GM15510 (cell line): ENCODE results near the gene NR1H2.

Experiments used
- POLR2A ChIP-seq: IDR thresholded peaks from 3 replicates; pipeline ENCODE4 v1.6.1; 2011; ENCODE audit warnings: borderline replicate concordance; ENCODE audit not compliant: insufficient read length; ENCODE audit errors: extremely low read depth

The NR1H2 gene

DNA sequence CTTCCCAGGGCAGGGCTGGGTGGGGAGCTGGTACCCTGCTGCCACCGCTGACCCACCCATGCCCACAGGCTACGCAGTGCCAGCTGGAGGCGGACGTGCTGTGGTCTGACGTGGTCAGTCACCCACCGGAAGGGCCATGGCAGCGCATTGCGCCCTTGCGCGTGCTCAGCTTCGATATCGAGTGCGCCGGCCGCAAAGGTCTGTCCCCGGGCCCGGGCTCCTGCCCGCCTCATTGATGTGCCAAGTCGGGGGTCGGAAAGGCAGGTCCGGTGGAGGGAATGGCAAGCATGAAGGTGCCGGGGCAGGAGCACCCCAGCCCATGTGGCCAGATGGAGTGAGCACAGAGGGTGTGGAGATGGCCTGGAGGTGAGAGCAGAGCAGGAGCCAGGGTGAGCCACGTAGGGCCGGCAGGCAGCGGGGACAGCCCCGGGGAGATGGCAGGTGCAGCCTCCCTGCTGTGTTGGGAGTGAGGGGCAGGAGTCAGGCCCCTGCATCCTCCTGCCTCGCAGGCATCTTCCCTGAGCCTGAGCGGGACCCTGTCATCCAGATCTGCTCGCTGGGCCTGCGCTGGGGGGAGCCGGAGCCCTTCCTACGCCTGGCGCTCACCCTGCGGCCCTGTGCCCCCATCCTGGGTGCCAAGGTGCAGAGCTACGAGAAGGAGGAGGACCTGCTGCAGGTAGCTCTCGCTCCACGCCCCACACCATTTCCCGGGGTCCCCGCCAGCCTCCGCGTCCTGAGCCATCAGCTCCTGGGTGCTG, 26.5 kb downstream of the NR1H2 start:
- TF ChIP-seq POLR2A: no peak

DNA sequence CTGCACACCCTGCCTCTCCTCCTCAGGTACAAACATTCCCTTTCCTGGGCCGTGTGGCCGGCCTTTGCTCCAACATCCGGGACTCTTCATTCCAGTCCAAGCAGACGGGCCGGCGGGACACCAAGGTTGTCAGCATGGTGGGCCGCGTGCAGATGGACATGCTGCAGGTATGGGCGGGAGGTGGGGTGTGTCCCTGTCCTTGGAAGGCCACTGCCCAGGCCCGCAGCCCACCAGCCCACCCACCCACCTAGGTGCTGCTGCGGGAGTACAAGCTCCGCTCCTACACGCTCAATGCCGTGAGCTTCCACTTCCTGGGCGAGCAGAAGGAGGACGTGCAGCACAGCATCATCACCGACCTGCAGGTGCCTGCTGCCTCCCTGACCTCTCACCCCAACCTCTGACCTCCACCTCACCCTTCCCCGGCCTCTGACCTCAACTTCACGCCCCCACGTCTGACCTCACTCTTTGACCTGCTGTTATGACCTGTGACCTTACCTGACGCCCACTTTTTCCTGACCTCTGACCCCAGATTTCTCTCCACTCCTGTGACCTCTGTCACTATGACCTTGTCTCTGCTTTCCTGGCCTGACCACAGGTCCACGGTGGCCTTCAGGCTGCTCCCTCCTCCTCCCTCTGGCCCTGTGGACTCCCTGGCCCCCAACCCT, 30.0 kb downstream of the NR1H2 start:
- no peak for TF ChIP-seq POLR2A

DNA sequence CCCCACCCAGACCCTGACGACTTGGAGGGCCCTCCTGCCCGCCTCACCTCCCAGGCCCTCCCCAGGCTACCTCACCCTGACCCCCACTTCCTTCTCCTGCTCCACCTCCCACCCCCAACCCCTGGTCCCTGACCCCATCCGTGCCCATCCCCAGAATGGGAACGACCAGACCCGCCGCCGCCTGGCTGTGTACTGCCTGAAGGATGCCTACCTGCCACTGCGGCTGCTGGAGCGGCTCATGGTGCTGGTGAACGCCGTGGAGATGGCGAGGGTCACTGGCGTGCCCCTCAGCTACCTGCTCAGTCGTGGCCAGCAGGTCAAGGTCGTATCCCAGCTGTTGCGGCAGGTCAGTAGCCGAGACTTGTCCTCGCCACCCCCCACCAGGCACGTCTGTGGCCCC, 30.6 kb downstream of the NR1H2 start:
- no peak for TF ChIP-seq POLR2A

DNA sequence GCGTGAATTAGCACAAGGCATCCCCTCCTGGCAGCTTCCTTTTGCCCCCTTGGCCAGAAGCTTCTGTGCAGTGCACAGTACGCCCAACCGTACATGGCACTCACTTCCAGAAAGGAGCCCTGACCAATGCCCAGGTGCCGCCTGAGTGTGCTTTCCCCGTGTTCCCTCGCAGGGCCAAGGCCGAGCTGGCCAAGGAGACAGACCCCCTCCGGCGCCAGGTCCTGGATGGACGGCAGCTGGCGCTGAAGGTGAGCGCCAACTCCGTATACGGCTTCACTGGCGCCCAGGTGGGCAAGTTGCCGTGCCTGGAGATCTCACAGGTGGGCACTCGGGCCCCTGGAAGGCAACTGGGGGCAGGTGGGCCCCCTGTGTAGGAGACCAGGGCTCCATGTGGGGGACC, 33.1 kb downstream of the NR1H2 start:
- TF ChIP-seq POLR2A: no peak

DNA sequence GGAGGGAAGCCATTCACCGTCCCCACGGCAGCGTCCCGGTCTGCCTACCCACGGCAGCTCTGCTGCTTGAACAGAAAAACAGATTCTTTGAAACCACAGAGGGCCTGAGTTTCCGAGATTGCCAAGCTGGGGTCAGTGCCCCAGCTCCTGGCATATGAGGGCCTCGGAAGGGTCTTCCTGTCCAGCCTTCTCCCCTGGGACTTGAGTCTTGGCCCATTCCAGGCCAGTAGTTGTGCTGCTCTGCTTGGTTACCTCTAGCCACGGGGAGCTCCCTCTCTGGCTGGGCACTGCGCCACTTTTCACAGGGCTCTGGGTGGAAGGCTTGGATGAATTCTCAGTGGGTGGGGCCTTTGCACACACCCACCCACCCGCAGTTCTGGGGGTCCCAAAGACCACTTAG, 33.9 kb downstream of the NR1H2 start:
- no peak for TF ChIP-seq POLR2A

DNA sequence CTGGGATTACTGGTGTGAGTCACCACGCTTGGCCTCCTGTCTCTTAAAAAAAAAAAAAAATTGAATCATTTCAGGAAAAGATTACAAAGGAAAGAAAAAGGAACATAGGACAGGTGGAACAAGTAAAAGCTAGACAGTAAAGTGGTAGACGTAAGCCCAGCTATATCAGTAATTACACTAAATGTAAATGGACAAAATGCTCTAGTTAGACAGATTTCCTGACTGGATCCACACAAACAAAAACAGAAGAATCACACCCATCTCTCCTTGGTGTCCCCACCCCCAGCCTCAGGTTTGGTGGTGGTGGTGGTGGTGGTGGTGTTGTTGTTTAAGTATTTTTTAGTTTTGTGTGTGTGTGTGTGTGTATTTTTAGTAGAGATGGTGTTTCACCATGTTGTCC, 36.2 kb downstream of the NR1H2 start:
- no peak for TF ChIP-seq POLR2A

DNA sequence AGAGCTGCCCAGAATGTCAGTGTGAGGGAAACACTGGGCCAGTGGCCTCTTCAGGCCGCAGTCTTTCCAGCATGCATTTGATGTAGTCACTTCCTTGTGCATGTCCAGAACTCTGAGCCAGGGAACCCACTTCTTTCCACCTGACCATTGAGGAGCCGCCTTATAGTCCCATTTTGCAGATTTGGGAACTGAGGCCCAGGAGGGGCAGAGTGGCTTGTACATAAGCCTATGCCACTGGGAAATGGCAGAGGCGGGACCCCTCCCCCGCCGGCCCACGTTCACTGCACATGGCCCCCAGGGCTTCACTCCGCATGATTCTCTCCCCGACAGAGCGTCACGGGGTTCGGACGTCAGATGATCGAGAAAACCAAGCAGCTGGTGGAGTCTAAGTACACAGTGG, 36.8 kb downstream of the NR1H2 start:
- TF ChIP-seq POLR2A: no peak

DNA sequence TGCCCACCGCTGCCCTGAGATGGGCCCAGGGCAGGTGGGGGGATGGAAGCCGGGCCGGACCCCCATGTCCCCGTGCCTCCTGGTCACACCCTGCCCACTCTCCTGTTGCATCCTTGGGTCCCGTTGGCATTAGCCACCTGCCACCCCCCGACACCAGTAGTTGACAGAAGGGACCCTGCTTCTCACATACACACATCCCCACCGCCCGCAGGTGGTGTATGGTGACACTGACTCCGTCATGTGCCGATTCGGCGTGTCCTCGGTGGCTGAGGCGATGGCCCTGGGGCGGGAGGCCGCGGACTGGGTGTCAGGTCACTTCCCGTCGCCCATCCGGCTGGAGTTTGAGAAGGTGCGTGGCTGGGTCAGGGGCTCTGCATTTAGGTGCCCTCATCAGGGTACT, 37.3 kb downstream of the NR1H2 start:
- no peak for TF ChIP-seq POLR2A

DNA sequence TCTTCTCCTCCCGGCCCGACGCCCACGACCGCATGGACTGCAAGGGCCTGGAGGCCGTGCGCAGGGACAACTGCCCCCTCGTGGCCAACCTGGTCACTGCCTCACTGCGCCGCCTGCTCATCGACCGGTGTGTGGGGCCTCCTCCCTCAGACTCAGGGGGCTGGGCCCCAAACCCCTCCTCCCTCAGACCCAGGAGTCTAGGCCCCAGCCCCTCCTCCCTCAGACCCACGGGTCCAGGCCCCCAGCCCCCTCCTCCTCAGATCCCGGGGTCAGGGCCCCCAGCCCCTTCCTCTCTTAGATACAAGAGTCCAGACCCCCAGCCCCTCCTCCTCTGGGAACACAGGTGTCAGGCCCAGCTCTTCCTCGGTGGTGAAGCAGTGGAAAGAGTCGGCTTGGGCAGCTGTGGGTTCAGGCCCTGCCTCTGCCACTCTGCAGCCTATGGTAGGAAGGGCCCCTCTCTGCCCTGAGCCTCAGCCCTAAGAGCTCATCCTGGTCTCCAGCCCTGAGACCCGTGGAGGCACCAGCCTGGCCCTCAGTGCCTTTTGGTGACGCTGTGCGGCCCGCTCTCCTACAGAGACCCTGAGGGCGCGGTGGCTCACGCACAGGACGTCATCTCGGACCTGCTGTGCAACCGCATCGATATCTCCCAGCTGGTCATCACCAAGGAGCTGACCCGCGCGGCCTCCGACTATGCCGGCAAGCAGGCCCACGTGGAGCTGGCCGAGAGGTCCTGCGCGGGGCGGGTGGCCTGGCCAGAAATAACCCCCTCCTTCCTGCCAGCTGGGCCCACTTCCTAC, 38.8 kb downstream of the NR1H2 start:
- no peak for TF ChIP-seq POLR2A

DNA sequence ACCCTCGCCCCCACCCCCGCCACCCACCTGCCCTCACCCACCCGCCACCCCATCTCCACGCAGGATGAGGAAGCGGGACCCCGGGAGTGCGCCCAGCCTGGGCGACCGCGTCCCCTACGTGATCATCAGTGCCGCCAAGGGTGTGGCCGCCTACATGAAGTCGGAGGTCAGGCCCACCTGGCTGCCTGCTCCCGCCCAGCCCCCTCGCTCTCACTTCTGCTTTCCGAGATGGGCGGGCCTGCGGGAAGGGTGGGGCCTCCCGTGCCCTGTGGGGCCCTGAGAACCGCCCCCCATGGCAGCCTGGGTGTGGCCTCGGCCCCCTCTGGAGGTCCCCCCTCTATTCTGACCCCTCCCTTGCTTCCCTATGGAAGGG, 39.4 kb downstream of the NR1H2 start:
- TF ChIP-seq POLR2A: peak; percentile 51

DNA sequence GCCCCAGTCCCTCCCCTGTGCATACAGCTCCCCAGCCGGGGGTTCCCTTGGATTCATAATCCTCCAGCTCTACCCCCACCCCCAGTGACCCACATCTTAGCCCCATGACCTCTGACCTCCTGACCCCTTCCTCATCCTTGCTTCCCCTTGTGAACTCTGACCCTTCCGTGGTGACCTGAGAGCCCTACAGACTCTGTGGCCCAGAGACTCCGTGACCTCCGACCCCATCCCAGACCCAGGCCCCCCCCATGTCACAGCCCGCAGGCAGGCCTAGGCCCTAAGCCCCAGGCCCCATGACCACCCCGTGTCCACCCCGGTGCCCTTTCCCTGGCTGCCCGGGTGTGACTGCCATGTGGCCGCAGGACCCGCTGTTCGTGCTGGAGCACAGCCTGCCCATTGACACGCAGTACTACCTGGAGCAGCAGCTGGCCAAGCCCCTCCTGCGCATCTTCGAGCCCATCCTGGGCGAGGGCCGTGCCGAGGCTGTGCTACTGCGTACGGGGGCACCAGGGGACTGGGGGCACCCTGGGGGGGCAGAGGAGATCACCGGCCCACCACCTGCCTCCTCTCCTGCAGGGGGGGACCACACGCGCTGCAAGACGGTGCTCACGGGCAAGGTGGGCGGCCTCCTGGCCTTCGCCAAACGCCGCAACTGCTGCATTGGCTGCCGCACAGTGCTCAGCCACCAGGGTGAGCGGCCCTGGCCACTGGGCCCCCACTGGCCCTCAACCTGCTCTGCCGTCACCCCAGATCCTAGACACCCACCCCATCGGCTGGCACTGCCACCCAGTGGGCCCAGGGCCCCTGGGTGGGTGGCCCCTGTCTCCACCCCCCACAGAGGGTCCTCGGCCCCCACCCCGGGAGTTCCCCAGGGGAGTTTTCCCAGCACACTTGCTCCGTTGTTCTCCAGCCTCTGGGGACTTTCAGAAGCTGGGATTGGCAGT, 40.0 kb downstream of the NR1H2 start:
- TF ChIP-seq POLR2A: no peak

DNA sequence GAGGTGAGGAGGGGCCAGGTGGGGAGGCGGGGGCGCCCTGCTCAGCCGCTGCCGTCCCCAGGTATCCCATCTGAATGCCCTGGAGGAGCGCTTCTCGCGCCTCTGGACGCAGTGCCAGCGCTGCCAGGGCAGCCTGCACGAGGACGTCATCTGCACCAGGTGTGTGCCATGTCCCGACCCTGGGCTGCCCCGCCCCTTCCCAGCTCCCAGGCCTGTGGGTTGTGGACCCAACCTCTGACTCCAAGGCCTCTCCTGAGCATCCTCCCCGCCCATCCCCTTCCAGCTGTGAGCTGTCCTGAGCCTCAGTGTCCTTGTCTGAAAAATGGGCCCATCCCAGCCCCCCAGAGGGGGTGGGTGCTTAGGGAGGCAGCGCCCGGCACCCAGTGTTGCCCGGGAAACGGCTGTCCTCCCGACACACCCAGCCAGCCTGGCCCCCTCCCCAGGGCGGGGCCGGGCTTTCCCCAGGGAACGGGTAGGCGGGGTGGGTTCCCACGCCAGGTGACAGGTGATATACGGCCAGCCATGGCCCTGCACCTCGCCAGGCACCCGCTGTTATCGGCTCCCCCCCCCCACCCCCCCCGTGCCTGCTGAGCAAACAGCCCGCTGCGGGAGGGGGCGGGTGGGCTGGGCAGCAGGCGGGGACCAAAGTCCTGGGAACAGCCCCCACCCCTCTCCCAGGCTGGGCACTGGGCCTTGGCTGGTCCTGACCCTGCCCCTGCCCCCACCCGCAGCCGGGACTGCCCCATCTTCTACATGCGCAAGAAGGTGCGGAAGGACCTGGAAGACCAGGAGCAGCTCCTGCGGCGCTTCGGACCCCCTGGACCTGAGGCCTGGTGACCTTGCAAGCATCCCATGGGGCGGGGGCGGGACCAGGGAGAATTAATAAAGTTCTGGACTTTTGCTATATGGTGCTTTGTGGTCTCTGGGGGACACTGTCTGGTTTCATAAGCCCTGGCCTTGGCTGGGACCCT, 41.1 kb downstream of the NR1H2 start:
- TF ChIP-seq POLR2A: peak; percentile 4
